NCI-H2029 (cell line): ENCODE results near the gene DGCR6L.
"Not testable (repeated sequence)": the region's sequence is repeated elsewhere in the genome, so short reads cannot be mapped to it uniquely, and the experiment has no call there.

ENCODE experiments used
- DNase-seq: peaks from one replicate; lab custom pipeline; 2025; lab: John Stamatoyannopoulos, UW

DGCR6L gene

DNA sequence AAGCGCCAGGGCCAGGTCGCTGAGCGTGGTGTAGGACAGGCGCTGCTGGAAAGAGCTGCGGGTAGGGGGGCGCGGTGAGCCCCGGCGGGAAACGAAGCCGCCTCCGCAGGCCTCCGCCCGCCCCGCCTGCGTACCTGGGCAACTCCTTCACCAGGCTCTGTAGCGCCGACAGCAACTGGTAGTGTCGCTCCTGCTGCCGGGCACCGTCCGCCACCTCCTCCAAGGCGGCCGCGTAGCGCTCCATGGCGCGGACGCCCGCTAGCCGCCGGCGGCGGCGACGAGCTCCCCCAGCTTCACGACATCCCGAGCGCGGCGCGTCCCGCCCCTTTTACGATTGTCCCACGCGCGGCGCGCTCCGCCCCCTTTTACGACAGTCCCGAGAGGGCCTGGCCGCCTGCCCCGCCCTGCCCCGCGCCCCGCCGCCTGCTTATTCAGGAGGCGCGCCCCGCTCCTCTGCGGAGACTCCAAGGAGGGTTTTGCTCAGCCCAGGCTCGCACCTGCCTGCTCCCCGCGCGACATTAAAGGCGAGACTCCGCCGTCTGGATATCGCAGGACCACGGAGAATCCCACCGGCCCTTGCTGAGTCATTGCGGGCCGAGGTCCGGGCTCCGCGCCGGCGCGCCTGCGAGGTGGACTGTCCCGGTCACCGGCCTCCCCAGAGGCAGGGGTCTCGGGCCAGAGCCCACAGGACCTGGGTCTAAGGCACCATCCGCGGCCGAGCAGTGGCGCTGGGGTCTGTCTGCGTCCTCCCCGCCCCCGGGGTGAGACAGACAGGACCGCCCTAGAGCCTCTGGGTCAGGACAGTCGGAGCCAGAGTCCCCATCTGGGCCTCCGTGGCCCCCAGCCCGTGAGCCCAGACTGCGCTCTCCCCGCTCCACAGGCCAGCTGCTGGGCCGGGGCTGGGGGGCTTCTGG lies at the start of gene DGCR6L:
Gene DGCR6L (minus strand): TSS at position 316 of the 914 bp plus-strand sequence. CDS start 72 bp downstream, at position 244.
- peak; percentile 74 for DNase-seq

DNA sequence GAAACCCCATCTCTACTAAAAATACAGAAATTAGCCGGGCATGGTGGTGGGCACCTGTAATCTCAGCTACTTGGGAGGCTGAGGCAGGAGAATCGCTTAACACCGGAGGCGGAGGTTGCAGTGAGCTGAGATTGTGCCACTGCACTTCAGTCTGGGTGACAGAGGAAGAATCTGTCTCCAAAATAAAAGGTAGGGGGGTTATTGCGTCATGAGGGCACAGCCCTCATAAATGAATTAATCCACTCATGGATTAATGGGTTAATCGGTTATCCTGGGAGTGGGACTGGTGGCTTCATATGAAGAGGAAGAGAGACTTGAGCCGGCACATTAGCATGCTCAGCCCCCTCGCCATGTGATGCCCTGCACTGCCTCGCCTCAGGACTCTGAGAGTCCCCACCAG lies 49.0 kb upstream of the DGCR6L start:
- not testable (repeated sequence) for DNase-seq

DNA sequence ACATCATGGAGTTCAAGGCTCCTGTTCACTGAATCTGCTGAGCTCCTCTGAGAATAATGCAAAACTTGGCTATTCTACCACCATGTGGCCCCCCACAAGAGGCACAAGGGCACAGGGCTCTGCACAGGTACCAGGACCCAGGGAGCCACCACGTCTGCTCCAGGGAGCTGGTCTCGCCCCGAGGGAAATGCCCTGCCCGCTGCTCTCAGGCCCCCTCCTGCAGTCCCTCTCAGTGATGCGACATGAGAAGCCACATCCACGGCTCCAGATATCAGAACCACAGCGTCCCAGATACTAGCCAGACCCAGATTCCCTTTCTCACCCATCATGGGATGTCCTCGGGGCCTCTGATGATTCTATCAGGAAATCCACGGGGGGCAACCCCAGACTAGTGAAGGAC lies 47.0 kb upstream of the DGCR6L start:
- DNase-seq, result not testable (repeated sequence)

DNA sequence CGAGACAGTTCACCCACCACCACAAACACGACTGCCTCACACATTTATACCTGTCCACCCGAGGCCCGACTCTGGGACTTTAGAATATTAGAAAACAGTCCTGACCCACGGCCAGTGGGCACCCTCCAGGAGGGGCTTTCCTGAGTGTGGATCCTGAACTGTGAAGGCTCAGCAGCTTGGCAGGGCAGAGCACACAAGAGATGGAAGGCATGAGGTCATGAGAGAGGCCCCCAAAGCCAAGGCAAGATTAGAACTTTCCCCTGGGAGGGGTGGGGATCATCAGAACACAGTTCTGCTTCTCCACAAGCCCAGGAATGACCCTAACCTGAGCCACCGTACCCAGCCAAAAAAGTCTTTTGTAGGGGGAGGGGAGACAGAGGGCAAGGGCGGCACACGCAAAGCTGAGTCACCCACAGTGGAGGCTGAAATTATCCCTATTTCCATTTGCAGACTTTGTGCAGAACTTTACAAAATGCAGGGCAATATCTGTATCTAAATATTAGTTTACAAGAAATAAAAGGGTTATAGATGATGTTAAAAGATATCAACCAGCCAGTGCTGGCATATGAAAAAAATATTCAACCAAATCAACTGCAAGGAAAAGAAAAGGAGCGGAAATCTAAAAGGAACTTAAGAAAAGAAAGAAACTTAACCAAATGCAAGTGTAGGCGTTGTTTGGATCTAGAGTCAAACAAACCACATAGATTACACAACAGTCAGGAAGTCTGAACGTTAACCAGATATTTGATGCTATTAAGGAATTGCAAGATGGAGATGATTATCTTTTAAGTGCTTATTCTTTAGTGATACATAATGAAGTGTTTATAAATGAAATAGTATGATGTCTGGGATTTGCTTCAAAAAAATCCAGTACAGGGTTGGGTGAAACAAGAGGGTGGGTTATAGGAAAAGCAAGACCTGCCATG lies 44.7 kb upstream of the DGCR6L start:
- not testable (repeated sequence) for DNase-seq

DNA sequence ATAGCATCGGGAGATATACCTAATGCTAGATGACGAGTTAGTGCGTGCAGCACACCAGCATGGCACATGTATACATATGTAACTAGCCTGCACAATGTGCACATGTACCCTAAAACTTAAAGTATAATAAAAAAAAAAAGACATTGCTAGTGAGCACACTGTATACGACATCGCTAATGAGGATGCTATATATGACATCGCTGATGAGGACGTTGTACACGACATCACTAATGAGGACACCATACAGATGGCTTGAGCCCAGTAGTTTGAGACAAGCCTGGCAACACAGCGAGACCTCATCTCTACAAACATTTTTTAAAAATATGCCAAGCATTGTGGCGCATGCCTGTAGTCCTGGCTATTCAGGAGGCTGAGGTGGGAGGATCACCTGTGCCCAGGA lies 42.5 kb upstream of the DGCR6L start:
- DNase-seq, result not testable (repeated sequence)

DNA sequence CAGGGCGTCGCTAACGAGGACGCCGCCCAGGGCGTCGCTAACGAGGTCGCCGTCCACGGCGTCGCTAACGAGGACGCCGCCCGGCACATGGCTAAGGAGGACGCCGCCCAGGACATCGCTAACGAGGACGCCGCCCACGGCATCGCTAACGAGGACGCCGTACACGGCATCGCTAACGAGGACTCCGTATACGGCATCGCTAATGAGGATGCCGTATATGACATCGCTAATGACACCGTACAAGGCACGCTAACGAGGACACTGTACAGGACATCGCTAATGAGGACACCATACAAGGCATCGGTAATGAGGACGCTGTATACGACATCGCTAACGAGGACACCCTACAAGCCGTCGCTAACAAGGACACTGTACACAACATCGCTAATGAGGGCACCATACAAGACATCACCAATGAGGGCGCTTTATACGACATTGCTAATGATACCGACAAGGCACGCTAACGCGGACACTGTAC lies 41.9 kb upstream of the DGCR6L start:
- not testable (repeated sequence) for DNase-seq

DNA sequence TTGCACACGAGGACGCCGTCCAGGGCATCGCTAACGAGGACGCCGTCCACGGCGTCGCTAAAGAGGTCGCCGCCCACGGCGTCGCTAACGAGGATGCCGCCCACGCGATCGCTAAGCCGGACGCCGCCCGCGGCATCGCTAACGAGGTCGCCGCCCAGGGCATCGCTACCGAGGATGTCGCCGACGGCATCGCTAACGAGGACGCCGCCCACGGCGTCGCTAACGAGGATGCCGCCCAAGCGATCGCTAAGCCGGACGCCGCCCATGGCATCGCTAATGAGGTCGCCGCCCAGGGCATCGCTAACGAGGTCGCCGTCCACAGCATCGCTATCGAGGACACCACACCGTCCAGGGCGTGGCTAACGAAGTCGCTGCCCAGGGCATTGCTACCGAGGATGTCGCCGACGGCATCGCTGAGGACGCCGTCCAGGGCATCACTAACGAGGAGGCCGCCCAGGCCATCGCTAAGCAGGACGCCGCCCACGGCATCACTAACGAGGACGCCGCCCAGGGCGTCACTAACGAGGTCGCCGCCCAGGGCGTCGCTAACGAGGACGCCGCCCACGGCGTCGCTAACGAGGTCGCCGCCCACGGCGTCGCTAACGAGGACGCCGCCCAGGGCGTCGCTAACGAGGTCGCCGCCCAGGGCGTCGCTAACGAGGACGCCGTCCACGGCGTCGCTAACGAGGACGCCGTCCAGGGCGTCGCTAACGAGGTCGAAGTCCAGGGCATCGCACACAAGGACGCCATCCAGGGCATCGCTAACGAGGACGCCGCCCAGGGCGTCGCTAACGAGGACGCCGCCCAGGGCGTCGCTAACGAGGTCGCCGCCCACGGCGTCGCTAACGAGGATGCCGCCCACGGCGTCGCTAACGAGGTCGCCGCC lies 41.2 kb upstream of the DGCR6L start:
- not testable (repeated sequence) for DNase-seq

DNA sequence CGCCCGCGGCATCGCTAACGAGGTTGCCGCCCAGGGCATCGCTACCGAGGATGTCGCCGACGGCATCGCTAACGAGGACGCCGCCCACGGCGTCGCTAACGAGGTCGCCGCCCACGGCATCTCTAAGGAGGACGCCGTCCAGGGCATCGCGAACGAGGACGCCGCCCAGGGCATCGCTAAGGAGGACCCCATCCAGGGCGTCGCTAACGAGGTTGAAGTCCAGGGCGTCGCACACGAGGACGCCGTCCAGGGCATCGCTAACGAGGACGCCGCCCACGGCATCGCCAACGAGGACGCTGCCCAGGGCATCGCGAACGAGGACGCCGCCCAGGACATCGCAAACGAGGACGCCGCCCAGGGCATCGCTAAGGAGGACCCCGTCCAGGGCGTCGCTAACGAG lies 40.4 kb upstream of the DGCR6L start:
- not testable (repeated sequence) for DNase-seq

DNA sequence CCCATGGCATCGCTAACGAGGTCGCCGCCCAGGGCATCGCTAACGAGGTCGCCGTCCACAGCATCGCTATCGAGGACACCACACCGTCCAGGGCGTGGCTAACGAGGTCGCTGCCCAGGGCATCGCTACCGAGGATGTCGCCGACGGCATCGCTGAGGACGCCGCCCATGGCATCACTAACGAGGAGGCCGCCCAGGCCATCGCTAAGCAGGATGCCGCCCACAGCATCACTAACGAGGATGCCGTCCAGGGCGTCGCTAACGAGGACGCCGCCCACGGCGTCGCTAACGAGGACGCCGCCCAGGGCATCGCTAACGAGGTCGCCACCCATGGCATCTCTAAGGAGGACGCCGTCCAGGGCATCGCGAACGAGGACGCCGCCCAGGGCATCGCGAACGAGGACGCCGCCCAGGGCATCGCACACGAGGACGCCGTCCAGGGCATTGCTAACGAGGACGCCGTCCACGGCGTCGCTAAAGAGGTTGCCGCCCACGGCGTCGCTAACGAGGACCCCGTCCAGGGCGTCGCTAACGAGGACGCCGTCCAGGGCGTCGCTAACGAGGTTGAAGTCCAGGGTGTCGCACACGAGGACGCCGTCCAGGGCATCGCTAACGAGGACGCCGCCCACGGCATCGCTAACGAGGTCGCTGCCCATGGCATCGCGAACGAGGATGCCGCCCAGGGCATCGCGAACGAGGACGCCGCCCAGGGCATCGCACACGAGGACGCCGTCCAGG lies 38.8 kb upstream of the DGCR6L start:
- DNase-seq, result not testable (repeated sequence)

DNA sequence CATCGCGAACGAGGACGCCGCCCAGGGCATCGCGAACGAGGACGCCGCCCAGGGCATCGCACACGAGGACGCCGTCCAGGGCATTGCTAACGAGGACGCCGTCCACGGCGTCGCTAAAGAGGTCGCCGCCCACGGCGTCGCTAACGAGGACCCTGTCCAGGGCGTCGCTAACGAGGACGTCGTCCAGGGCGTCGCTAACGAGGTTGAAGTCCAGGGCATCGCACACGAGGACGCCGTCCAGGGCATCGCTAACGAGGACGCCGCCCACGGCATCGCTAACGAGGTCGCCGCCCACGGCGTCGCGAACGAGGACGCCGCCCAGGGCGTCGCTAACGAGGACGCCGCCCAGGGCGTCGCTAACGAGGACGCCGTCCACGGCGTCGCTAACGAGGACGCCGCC lies 38.1 kb upstream of the DGCR6L start:
- DNase-seq, result not testable (repeated sequence)

DNA sequence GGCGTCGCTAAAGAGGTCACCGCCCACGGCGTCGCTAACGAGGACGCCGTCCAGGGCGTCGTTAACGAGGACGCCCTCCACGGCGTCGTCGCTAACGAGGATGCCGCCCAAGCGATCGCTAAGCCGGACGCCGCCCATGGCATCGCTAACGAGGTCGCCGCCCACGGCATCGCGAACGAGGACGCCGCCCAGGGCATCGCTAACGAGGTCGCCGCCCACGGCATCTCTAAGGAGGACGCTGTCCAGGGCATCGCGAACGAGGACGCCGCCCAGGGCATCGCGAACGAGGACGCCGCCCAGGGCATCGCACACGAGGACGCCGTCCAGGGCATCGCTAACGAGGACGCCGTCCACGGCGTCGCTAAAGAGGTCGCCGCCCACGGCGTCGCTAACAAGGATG lies 37.0 kb upstream of the DGCR6L start:
- DNase-seq, result not testable (repeated sequence)

DNA sequence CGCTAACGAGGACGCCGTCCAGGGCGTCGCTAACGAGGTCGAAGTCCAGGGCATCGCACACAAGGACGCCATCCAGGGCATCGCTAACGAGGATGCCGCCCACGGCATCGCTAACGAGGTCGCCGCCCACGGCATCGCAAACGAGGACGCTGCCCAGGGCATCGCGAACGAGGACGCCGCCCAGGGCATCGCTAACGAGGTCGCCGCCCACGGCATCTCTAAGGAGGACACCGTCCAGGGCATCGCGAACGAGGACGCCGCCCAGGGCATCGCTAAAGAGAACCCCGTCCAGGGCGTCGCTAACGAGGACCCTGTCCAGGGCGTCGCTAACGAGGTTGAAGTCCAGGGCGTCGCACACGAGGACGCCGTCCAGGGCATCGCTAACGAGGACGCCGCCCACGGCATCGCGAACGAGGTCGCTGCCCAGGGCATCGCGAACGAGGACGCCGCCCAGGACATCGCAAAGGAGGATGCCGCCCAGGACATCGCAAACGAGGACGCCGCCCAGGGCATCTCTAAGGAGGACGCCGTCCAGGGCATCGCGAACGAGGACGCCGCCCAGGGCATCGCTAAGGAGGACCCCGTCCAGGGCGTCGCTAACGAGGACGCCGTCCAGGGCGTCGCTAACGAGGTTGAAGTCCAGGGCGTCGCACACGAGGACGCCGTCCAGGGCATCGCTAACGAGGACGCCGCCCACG lies 36.2 kb upstream of the DGCR6L start:
- not testable (repeated sequence) for DNase-seq

DNA sequence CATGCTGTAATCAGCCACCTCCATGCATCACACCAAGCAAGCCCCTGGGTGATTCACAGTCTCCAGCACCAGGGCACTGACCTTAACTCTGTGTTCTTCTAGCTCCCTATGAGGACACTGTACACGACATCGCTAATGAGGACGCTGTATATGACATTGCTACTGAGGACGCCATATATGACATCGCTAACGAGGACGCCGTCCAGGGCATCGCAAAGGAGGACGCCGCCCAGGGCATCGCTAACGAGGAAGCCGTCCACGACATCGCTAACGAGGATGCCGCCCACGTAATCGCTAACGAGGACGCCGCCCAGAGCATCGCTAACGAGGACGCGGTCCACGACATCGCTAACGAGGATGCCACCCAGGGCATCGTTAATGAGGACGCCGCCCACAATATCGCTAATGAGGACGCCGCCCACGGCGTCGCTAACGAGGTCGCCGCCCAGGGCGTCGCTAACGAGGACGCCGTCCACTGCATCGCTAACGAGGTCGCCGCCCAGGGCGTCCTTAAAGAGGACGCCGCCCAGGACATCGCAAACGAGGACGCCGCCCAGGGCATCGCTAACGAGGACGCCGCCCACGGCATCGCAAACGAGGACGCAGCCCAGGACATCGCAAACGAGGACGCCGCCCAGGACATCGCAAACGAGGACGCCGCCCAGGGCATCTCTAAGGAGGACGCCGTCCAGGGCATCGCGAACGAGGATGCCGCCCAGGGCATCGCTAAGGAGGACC lies 34.5 kb upstream of the DGCR6L start:
- DNase-seq, result no peak

DNA sequence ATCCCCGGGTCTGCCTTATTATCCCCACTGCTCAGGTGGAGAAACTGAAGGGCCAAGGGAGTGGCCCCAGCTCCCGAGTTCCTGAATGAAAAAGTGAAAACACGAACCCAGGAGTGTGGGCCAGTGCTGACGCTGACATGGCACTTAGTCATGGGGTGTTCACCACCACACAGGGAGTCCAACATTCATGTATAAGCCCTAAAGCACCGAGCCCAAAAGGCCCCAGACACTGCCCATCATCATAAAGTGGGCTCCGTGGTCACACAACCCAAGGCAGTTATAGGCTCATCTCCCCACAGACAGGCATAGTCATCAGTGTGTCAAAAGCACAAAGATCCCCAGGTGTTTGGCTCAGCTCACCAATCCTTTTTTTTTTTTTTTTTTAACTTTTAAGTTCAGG lies 32.7 kb upstream of the DGCR6L start:
- DNase-seq, result not testable (repeated sequence)

DNA sequence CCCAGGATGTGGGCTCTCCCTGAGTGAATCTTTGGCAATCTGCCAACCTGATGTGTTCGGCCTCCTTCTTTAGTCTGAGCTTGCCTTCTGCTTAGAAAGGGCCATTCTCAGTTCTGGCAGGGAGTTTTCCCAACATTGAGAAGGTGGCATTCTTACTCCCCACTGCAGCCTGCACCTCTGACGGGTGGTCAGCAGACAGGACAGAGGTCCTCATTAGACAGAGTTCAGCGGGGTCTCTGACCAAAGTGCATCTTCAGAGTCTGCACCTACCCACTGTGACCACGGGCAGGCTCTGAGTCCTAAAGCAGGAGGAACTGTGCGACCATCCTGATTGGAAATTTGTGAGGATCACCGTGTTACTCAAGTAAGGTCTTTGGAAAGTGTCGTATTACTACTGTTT lies 26.7 kb upstream of the DGCR6L start:
- not testable (repeated sequence) for DNase-seq

DNA sequence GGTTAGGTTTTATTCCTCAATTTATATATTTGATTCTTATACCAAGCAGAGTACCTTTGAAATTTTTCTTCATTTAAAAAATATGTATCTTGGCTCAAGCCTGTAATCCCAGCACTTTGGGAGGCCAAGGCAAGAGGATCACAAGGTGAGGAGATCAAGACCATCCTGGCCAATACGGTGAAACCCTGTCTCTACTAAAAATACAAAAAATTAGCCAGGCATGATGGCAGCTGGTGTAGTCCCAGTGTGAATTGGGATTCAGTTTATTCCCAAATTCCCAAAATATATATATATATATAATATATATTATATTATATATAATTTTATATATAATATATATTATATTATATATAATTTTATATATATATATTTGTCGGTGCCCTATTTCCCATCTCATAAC lies 18.4 kb upstream of the DGCR6L start:
- not testable (repeated sequence) for DNase-seq

DNA sequence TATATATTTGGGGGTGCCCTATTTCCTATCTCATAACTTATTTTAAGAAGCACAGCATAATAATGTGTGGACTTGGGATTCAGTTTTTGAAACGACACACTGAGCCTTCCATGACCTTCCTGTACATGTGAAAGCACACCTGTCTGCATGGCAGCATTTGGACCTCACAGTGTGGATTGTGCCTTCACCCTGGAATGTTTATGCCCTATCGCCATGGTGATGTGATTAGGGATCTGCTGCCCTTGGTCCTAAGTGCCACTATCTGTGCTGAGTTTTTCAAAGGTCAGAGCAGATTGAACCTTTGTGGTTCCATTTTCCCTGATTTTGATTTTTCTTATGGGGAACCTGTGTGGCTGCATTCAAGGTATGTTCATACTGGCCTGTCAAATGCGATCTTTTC lies 17.9 kb upstream of the DGCR6L start:
- DNase-seq, result not testable (repeated sequence)

DNA sequence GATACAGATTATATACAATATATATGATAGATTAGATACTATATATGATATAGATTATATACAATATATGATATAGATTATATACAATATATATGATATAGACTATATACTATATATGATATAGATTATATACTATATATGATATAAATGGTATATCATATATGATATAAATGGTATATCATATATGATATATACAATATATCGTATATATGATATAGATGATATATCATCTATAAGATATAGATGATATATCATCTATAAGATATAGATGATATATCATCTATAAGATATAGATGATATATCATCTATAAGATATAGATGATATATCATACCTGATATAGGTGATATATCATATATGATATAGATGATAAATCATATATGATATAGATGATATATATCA lies 16.7 kb upstream of the DGCR6L start:
- not testable (repeated sequence) for DNase-seq

DNA sequence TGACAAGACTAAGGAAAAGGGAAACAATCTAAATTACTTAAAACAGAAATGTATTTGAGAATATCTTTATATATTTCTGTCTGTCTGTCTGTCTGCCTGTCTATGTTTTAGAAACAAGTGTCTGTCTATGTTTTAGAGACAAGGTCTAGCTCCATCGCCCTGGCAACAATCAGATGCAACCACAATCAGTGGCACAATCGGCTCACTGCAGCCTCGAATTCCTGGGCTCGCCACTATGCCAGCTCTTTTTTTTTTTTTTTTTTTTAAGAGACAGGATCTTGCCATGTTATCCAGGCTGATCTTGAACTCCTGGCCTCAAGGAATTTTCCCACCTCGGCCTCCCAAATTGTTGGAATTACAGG lies 8.7 kb upstream of the DGCR6L start:
- not testable (repeated sequence) for DNase-seq
